Endodermal cell (in vitro differentiated cells): Measurements from ENCODE around the gene CD93. TPM values are rescaled to one million over a fixed set of nuclear protein-coding genes. Genes with fewer than 3 reads are reported as not detected.
A peak's percentile ranks its signal among the peaks of the same experiment; 100 is the strongest.

Experiments used
- DNase-seq: peaks from one replicate; pipeline ENCODE4 v3.0.0-alpha.2; 2017
- H3K27ac ChIP-seq: 2 replicates; pipeline ENCODE4 v1.5.1; 2013; ENCODE audit warnings: mild to moderate bottlenecking, low read depth, low read length, moderate library complexity
- H3K27me3 ChIP-seq: 2 replicates; pipeline ENCODE4 v1.6.1; 2013; ENCODE audit warnings: mild to moderate bottlenecking, low read length, moderate library complexity; ENCODE audit not compliant: insufficient read depth, control insufficient read depth, poor library complexity, severe bottlenecking
- H3K36me3 ChIP-seq: 2 replicates; pipeline ENCODE4 v1.7.0; 2013; ENCODE audit warnings: mild to moderate bottlenecking, low read length, moderate library complexity; ENCODE audit not compliant: control insufficient read depth, insufficient read depth
- H3K4me1 ChIP-seq: one replicate; pipeline ENCODE4 v1.7.0; 2013; ENCODE audit warnings: low read length; ENCODE audit not compliant: control insufficient read depth, insufficient read depth
- H3K4me3 ChIP-seq: 2 replicates; pipeline ENCODE4 v1.5.1; 2013; ENCODE audit warnings: mild to moderate bottlenecking, low read length, moderate library complexity
- H3K9ac ChIP-seq: 2 replicates; pipeline ENCODE4 v1.6.1; 2013; ENCODE audit warnings: mild to moderate bottlenecking, low read length, moderate library complexity; ENCODE audit not compliant: poor library complexity, severe bottlenecking; ENCODE audit errors: extremely low read depth
- H3K9me3 ChIP-seq: 2 replicates; pipeline ENCODE4 v1.6.1; 2013; ENCODE audit warnings: mild to moderate bottlenecking, low read length, moderate library complexity; ENCODE audit not compliant: control insufficient read depth
- H3K27ac Mint-ChIP-seq: 2 replicates; pipeline ENCODE4 v1.8.0; 2020; ENCODE audit warnings: mixed read lengths
- H3K27me3 Mint-ChIP-seq: 2 replicates; pipeline ENCODE4 v1.8.0; 2021; ENCODE audit warnings: mild to moderate bottlenecking, mixed read lengths; ENCODE audit not compliant: insufficient read depth
- H3K36me3 Mint-ChIP-seq: 2 replicates; pipeline ENCODE4 v1.8.0; 2020; ENCODE audit warnings: low read depth, mixed read lengths
- H3K4me1 Mint-ChIP-seq: 2 replicates; pipeline ENCODE4 v1.8.0; 2020; ENCODE audit warnings: mixed read lengths
- H3K4me3 Mint-ChIP-seq: 2 replicates; pipeline ENCODE4 v1.8.0; 2020; ENCODE audit warnings: mild to moderate bottlenecking, moderate library complexity, mixed read lengths
- H3K9me3 Mint-ChIP-seq: 2 replicates; pipeline ENCODE4 v1.8.0; 2020; ENCODE audit warnings: mild to moderate bottlenecking, mixed read lengths
- WGBS, 2 experiments: methylation state at CpG; one replicate each; pipeline versions ENCODE4 v1.1.5 to v1.1.7; 2013; ENCODE audit warnings: missing lambda C conversion rate in 2 of 2, mixed read lengths in 1 of 2; ENCODE audit not compliant: insufficient coverage in 1 of 2, insufficient read length in 1 of 2; 5-methylcytosine and 5-hydroxymethylcytosine counted together
- total RNA-seq, 2 donors: library from RNA; stranded (reverse); fragmentation: NEBNext Ultra II Directional in 1 of 2; extraction: Animal tissue kit (Norgen Biotek cat#: 25700) in 1 of 2; gene quantifications; 2 replicates in 1 of 2; 3 replicates in 1 of 2; pipeline ENCODE4 v1.2.1, GENCODE V29; 2021
- TF ChIP-seq, protein P1 (sequence below): fragments of 200-600 bp; sonication (generic); conservative IDR thresholded peaks from 2 replicates; pipeline ENCODE4 v1.5.0; 2021; ENCODE audit warnings: antibody characterized with exemption, mild to moderate bottlenecking

Gene CD93
- total RNA-seq, 2 donors from 2014 or later = 0.04 TPM; not detected in 1

DNA sequence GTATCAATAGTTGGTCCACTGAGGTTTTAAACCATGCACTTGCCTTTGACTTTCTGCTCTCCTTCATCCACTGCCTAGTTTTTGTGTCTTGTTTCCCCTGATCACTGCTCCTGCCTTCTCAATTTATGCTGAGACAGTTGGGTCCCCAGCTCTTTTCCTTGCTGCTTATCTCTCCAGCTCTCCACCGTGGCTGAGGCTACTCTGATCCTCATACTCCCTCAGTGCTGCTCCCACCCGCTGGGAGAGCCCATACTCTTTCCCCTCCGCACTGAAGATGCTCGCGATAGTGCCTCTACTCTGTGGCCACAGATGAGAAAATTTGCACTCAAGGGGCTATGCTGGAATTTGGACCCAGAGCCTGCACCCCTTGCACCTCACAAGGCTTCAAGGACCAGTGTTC is 33.2 kb downstream of the CD93 start:
- DNase-seq = no peak
- Histone ChIP-seq H3K27me3 (peaks cover 25% of the 10 kb centered on the region), H3K9ac (no peak overlapping the region), H3K27ac (no peak overlapping the region), H3K4me3 (no peak overlapping the region), H3K36me3 (no peaks in the 10 kb centered on the region), H3K9me3 (no peaks in the 10 kb centered on the region), H3K4me1 (peaks cover 2% of the 10 kb centered on the region)
- WGBS, 2 experiments = 82 to 92% methylated on average over 5 of the region's 5 CpGs
- H3K4me3 Mint-ChIP-seq = no peak overlapping the region
- H3K9me3 Mint-ChIP-seq = peaks cover 9% of the 10 kb centered on the region
- H3K27me3 Mint-ChIP-seq = peaks cover 42% of the 10 kb centered on the region
- peaks cover 25% of the 10 kb centered on the region for H3K4me1 Mint-ChIP-seq
- H3K27ac Mint-ChIP-seq = no peak overlapping the region
- no peaks in the 10 kb centered on the region for H3K36me3 Mint-ChIP-seq
- TF ChIP-seq, protein P1, sequence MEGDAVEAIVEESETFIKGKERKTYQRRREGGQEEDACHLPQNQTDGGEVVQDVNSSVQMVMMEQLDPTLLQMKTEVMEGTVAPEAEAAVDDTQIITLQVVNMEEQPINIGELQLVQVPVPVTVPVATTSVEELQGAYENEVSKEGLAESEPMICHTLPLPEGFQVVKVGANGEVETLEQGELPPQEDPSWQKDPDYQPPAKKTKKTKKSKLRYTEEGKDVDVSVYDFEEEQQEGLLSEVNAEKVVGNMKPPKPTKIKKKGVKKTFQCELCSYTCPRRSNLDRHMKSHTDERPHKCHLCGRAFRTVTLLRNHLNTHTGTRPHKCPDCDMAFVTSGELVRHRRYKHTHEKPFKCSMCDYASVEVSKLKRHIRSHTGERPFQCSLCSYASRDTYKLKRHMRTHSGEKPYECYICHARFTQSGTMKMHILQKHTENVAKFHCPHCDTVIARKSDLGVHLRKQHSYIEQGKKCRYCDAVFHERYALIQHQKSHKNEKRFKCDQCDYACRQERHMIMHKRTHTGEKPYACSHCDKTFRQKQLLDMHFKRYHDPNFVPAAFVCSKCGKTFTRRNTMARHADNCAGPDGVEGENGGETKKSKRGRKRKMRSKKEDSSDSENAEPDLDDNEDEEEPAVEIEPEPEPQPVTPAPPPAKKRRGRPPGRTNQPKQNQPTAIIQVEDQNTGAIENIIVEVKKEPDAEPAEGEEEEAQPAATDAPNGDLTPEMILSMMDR = no peak

GRCh38 chr20:23050847-23051627 is 35.1 kb downstream of the CD93 start:
- TF ChIP-seq, protein P1 = peak; percentile 94

DNA sequence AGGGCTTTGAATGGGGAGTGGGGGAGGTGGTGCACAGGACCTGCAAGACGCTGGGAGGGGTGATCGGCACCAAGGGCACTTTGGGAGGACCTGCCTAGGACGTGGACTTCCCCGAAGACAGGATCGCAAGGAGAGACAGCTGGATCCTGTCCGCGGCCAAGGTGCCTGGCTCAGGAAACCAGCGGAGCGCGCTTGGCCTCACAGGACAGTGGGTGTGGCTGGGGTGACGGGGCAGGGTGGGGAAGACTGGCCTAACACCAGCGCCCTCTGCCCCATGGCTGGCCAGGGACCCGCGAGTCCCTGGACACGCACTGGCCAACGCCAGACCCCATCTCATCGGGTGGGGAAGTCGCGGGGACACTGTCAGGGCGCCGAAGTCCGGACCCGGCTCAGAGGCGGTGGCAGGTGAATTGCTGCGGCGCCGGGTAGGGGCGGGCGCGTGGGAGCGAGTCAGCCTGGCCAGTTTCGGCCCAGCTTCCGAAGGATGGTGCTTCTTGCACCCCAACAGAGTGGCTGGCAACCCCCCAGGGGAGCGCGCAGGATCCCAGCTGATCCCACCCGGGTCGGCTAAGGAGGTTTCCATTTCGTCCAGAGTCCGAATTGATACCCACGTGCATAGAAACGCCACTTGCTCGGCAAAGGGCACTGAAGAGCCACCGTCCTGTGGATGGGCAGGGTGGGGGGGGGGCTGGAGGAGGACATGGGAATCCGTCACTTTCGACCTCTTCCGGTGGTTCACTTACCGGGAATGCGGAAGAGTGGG is 35.9 kb downstream of the CD93 start:
- TF ChIP-seq, protein P1 = no peak
- no peaks in the 10 kb centered on the region for H3K36me3 Mint-ChIP-seq
- H3K27me3 ChIP-seq = peaks cover 46% of the 10 kb centered on the region
- H3K4me3 ChIP-seq = peak overlapping the region; percentile 84
- peak overlapping the region; percentile 77 for H3K4me3 Mint-ChIP-seq
- no peaks in the 10 kb centered on the region for H3K9me3 ChIP-seq
- H3K4me1 ChIP-seq = peaks cover 2% of the 10 kb centered on the region
- peak; percentile 80 for DNase-seq
- whole genome bisulfite sequencing, 2 experiments = 0 to 2% methylated on average over 7 to 48 of the region's 48 CpGs
- no peaks in the 10 kb centered on the region for H3K36me3 ChIP-seq
- no peak overlapping the region for H3K9ac ChIP-seq
- no peak overlapping the region for H3K27ac Mint-ChIP-seq
- peaks cover 29% of the 10 kb centered on the region for H3K4me1 Mint-ChIP-seq
- H3K27ac ChIP-seq = no peak overlapping the region
- no peaks in the 10 kb centered on the region for H3K9me3 Mint-ChIP-seq
- peaks cover 65% of the 10 kb centered on the region for H3K27me3 Mint-ChIP-seq

More at GRCh38 chr20:23050847-23051627, 35.1 kb downstream of the CD93 start:
- Histone ChIP-seq H3K27ac (no peak overlapping the region), H3K27me3 (peaks cover 44% of the 10 kb centered on the region), H3K9ac (no peak overlapping the region), H3K36me3 (no peaks in the 10 kb centered on the region), H3K4me3 (peak overlapping the region; percentile 84), H3K9me3 (no peaks in the 10 kb centered on the region), H3K4me1 (peaks cover 2% of the 10 kb centered on the region)
- Mint-ChIP-seq H3K4me1 (peaks cover 28% of the 10 kb centered on the region), H3K27me3 (peaks cover 60% of the 10 kb centered on the region), H3K36me3 (no peaks in the 10 kb centered on the region), H3K9me3 (no peaks in the 10 kb centered on the region), H3K4me3 (peak overlapping the region; percentile 77), H3K27ac (peak overlapping the region; percentile 94)
- WGBS, 2 experiments = 2 to 3% methylated on average over 22 to 46 of the region's 46 CpGs
- peak; percentile 98 for DNase-seq
